PFSK-1 (cell line): ENCODE measurements around the gene TTC27.

Source experiments
- POLR2AphosphoS5 ChIP-seq: IDR thresholded peaks from 2 replicates; pipeline ENCODE4 v1.6.1; 2012; ENCODE audit warnings: low read depth, mild to moderate bottlenecking, control low read depth, low read length, moderate library complexity
- TAF1 ChIP-seq: IDR thresholded peaks from 2 replicates; pipeline ENCODE4 v1.6.1; 2012; ENCODE audit warnings: low read length, control low read depth, borderline replicate concordance; ENCODE audit not compliant: insufficient read depth
- TF ChIP-seq, protein P1 (sequence below), 2 experiments: IDR thresholded peaks; 2 replicates each; pipeline versions ENCODE4 v1.6.1 to v1.8.0; 2011 to 2012; ENCODE audit warnings: low read depth in 2 of 2, low read length in 2 of 2, control low read depth in 1 of 2, inconsistent platforms in 1 of 2, mild to moderate bottlenecking in 1 of 2, moderate library complexity in 1 of 2; ENCODE audit not compliant: insufficient read depth in 1 of 2

DNA sequence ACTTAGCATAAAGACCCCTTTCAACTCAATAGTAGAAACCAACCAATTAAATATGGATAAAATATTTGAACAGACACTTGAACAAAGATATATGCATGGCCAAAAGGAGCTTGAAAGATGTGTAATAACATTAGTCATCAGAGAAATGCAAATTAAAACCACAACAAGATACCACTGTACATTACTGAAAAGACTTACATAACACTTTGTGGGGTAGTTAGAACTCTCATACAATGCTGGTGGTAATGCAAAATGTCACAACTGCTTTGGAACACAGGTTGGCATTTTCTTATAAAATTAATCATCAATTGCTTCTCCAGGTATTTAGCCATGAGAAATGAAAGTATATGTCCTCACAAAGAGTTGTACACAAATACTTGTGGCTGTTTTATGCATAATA, 60.7 kb downstream of the TTC27 start:
- TF ChIP-seq TAF1 = no peak
- TF ChIP-seq POLR2AphosphoS5 = no peak
- TF ChIP-seq, protein P1, sequence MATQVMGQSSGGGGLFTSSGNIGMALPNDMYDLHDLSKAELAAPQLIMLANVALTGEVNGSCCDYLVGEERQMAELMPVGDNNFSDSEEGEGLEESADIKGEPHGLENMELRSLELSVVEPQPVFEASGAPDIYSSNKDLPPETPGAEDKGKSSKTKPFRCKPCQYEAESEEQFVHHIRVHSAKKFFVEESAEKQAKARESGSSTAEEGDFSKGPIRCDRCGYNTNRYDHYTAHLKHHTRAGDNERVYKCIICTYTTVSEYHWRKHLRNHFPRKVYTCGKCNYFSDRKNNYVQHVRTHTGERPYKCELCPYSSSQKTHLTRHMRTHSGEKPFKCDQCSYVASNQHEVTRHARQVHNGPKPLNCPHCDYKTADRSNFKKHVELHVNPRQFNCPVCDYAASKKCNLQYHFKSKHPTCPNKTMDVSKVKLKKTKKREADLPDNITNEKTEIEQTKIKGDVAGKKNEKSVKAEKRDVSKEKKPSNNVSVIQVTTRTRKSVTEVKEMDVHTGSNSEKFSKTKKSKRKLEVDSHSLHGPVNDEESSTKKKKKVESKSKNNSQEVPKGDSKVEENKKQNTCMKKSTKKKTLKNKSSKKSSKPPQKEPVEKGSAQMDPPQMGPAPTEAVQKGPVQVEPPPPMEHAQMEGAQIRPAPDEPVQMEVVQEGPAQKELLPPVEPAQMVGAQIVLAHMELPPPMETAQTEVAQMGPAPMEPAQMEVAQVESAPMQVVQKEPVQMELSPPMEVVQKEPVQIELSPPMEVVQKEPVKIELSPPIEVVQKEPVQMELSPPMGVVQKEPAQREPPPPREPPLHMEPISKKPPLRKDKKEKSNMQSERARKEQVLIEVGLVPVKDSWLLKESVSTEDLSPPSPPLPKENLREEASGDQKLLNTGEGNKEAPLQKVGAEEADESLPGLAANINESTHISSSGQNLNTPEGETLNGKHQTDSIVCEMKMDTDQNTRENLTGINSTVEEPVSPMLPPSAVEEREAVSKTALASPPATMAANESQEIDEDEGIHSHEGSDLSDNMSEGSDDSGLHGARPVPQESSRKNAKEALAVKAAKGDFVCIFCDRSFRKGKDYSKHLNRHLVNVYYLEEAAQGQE (IDR thresholded peaks at IDR 0.05; ENCODE audit: insufficient read depth in 1 of 2, low read depth in 2 of 2, low read length in 2 of 2) = no peak
